Mucosa of rectum (tissue), 2 donors: ENCODE data around the gene RAD51B.
A peak's percentile ranks its signal among the peaks of the same experiment; 100 is the strongest.

Source experiments
- H3K27ac ChIP-seq, 2 donors: one replicate each; pipeline ENCODE4 v1.7.0; 2013; ENCODE audit warnings: inconsistent platforms in 2 of 2, low read depth in 2 of 2, low read length in 2 of 2
- H3K27me3 ChIP-seq, 2 donors: one replicate each; pipeline ENCODE4 v1.7.0; 2013; ENCODE audit warnings: low read length in 2 of 2; ENCODE audit not compliant: control insufficient read depth in 2 of 2, insufficient read depth in 2 of 2
- H3K36me3 ChIP-seq, 2 donors: one replicate each; pipeline ENCODE4 v1.7.0; 2013; ENCODE audit warnings: low read length in 2 of 2; ENCODE audit not compliant: control insufficient read depth in 2 of 2, insufficient read depth in 2 of 2
- H3K4me1 ChIP-seq, 2 donors: one replicate each; pipeline ENCODE4 v1.7.0; 2013; ENCODE audit warnings: low read length in 2 of 2, mild to moderate bottlenecking in 1 of 2; ENCODE audit not compliant: control insufficient read depth in 2 of 2, insufficient read depth in 2 of 2
- H3K4me3 ChIP-seq, 2 donors: one replicate each; pipeline ENCODE4 v1.7.0; 2013; ENCODE audit warnings: low read length in 2 of 2
- H3K9ac ChIP-seq, 2 donors: one replicate each; pipeline ENCODE4 v1.7.0; 2013; ENCODE audit warnings: low read length in 2 of 2, low read depth in 1 of 2, mild to moderate bottlenecking in 1 of 2
- H3K9me3 ChIP-seq, 2 donors: one replicate each; pipeline ENCODE4 v1.7.0; 2013; ENCODE audit warnings: low read length in 2 of 2; ENCODE audit not compliant: control insufficient read depth in 2 of 2
- donor health status: healthy.
- donor health status: Normal muscosa, but diverticular disease.

The RAD51B gene

GRCh38 chr14:68359022-68359836, 539.6 kb downstream of the RAD51B start:
- Histone ChIP-seq H3K27ac (peak overlapping the region; percentile 80 to 85), H3K4me3 (no peak overlapping the region), H3K36me3 (no peaks in the 10 kb centered on the region), H3K9me3 (no peaks in the 10 kb centered on the region), H3K27me3 (no peaks in the 10 kb centered on the region), H3K4me1 (peaks cover 0 to 18% of the 10 kb centered on the region in 2 donors), H3K9ac (peak overlapping the region in 1 of 2 donors; percentile 18)

GRCh38 chr14:68359837-68360552, 540.4 kb downstream of the RAD51B start:
- peak overlapping the region; percentile 80 to 85 for H3K27ac ChIP-seq
- H3K9ac ChIP-seq = peak overlapping the region in 1 of 2 donors; percentile 18
- peaks cover 0 to 25% of the 10 kb centered on the region in 2 donors for H3K4me1 ChIP-seq

GRCh38 chr14:68361231-68361630, 541.7 kb downstream of the RAD51B start:
- H3K9ac ChIP-seq = no peak overlapping the region
- H3K4me1 ChIP-seq = peaks cover 0 to 29% of the 10 kb centered on the region in 2 donors
- H3K27ac ChIP-seq = no peak overlapping the region
- H3K9me3 ChIP-seq = no peaks in the 10 kb centered on the region
- H3K4me3 ChIP-seq = no peak overlapping the region
- no peaks in the 10 kb centered on the region for H3K27me3 ChIP-seq
- H3K36me3 ChIP-seq = no peaks in the 10 kb centered on the region

More at GRCh38 chr14:68359837-68360552, 540.4 kb downstream of the RAD51B start:
- Histone ChIP-seq H3K27me3 (no peaks in the 10 kb centered on the region), H3K36me3 (no peaks in the 10 kb centered on the region), H3K4me3 (no peak overlapping the region), H3K9me3 (no peaks in the 10 kb centered on the region)

DNA sequence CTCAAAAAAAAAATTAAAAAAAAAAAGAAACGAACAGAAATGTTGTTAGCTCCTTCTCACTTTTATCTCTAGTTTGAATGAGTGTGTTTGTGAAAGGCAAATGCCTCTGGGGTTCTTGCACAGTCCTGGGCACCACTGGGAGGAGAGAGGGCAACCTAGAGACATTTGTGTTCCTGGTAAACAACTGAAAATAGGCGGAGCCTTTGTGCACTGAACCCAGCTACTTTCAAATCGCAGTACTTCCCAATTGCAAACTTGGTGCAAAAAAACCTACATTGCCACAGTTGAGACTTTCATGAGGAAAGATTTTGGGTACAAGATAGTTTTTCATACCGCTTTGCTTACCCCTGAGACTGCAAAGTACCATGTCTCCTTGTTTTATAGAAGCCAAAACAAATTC, 543.3 kb downstream of the RAD51B start:
- Histone ChIP-seq H3K27me3 (no peaks in the 10 kb centered on the region), H3K9ac (no peak overlapping the region), H3K36me3 (no peaks in the 10 kb centered on the region), H3K9me3 (no peaks in the 10 kb centered on the region), H3K27ac (no peak overlapping the region), H3K4me3 (no peak overlapping the region), H3K4me1 (peaks cover 0 to 29% of the 10 kb centered on the region in 2 donors)

GRCh38 chr14:68363466-68363842, 543.9 kb downstream of the RAD51B start:
- H3K4me3 ChIP-seq = no peak overlapping the region
- H3K4me1 ChIP-seq = peaks cover 0 to 32% of the 10 kb centered on the region in 2 donors
- no peak overlapping the region for H3K9ac ChIP-seq
- H3K27me3 ChIP-seq = no peaks in the 10 kb centered on the region
- H3K36me3 ChIP-seq = no peaks in the 10 kb centered on the region
- no peaks in the 10 kb centered on the region for H3K9me3 ChIP-seq
- H3K27ac ChIP-seq = peak overlapping the region; percentile 48 to 70

- peak overlapping the region; percentile 48 to 70 for H3K27ac ChIP-seq
- H3K4me1 ChIP-seq = peaks cover 0 to 30% of the 10 kb centered on the region in 2 donors
- H3K4me3 ChIP-seq = no peak overlapping the region
- no peaks in the 10 kb centered on the region for H3K27me3 ChIP-seq
- no peaks in the 10 kb centered on the region for H3K36me3 ChIP-seq
- no peaks in the 10 kb centered on the region for H3K9me3 ChIP-seq
- H3K9ac ChIP-seq = peak overlapping the region in 1 of 2 donors; percentile 16
Observed at GRCh38 chr14:68363843-68364767, 544.5 kb downstream of the RAD51B start.

DNA sequence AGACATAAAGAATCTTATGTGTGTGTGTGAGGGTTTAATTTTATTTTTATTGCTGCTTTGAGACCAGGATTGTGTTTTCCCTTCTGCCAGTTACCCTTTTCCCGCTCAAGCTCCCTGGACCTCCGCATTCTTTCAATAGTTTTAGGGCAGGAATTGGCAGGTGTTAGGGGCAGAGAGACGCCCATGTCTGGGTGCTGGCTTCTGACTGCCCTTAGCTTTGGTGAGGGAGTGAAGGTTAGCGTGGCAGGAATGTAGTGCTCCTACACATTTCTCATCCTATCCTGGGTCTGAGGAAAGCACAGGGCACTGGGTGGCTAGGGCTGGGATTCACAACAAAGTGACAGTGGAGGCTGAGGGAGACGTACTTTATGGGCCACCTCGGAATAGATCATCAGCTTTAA, 545.2 kb downstream of the RAD51B start:
- Histone ChIP-seq H3K36me3 (no peaks in the 10 kb centered on the region), H3K4me1 (peaks cover 0 to 23% of the 10 kb centered on the region in 2 donors), H3K27me3 (no peaks in the 10 kb centered on the region), H3K9me3 (no peaks in the 10 kb centered on the region), H3K9ac (peak overlapping the region in 1 of 2 donors; percentile 16), H3K27ac (peak overlapping the region in 1 of 2 donors; percentile 32), H3K4me3 (no peak overlapping the region)

GRCh38 chr14:68365228-68365627, 545.6 kb downstream of the RAD51B start:
- H3K9ac ChIP-seq = peak overlapping the region in 1 of 2 donors; percentile 16
- H3K4me1 ChIP-seq = peaks cover 0 to 19% of the 10 kb centered on the region in 2 donors
- H3K36me3 ChIP-seq = no peaks in the 10 kb centered on the region

DNA sequence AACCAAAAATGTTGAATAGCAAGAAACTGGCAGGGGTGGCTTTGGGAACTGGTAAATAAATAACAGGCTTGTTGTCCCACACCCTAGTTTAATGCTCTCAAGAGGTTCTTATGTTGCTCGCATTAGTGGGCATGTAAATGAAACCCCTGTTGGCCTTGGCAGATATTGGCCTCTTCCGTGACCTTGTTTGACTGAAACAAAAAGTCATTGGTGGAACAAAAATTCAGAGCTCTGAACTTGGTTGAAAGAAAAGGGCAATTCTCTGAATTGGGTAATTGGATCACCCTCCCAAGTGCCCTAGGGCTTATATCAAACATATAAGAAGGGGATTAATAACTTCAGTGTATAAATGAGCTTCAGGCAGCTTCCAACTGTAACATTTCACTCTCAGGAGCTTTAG, 547.1 kb downstream of the RAD51B start:
- H3K4me3 ChIP-seq = no peak overlapping the region
- no peaks in the 10 kb centered on the region for H3K27me3 ChIP-seq
- no peak overlapping the region for H3K27ac ChIP-seq
- no peak overlapping the region for H3K9ac ChIP-seq
- H3K9me3 ChIP-seq = no peaks in the 10 kb centered on the region
- peaks cover 0 to 14% of the 10 kb centered on the region in 2 donors for H3K4me1 ChIP-seq
- no peaks in the 10 kb centered on the region for H3K36me3 ChIP-seq

More at GRCh38 chr14:68365228-68365627, 545.6 kb downstream of the RAD51B start:
- H3K9me3 ChIP-seq = no peaks in the 10 kb centered on the region
- H3K27ac ChIP-seq = peak overlapping the region in 1 of 2 donors; percentile 32
- no peak overlapping the region for H3K4me3 ChIP-seq
- no peaks in the 10 kb centered on the region for H3K27me3 ChIP-seq
